ENCODE measurements around the gene MET. TPM values are rescaled to one million over a fixed set of nuclear protein-coding genes. Genes with fewer than 3 reads are reported as not detected.

MET gene
- 82.1 to 117 TPM (median 103 TPM) in 5 replicates for total RNA-seq (2022; extraction: Qiagen RNA extraction; ENCODE audit: low read depth)

DNA sequence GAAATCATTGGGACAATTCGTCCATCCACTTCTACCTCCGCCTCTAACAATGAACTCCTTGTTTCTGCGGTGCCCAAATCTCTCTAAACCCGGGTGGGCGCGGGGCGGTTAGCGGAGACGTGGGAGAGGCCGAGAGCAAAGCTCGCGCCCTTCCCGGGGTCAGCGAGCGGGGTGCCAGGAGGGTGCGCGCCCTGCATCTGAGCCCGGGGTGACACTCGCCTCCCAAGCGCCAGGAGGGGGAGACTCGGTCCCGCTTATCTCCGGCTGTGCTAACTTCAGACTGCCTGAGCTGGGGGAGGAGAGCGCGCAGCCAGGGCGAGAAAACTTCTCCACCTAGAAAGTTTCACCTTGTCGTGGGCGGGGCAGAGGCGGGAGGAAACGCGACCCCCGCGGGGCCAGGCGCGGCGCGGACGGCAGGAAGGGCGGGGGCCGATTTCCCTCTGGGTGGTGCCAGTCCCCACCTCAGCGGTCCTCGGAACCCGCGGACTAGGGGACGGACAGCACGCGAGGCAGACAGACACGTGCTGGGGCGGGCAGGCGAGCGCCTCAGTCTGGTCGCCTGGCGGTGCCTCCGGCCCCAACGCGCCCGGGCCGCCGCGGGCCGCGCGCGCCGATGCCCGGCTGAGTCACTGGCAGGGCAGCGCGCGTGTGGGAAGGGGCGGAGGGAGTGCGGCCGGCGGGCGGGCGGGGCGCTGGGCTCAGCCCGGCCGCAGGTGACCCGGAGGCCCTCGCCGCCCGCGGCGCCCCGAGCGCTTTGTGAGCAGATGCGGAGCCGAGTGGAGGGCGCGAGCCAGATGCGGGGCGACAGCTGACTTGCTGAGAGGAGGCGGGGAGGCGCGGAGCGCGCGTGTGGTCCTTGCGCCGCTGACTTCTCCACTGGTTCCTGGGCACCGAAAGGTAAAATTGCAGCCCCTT lies at the start of gene MET:
MET (plus strand) TSS at position 516 of the 915 bp plus-strand sequence. CDS start 26,889 bp downstream, outside the sequence.

Other genes with a start within 250 kb of the MET start
- 157 to 196 TPM (median 171 TPM) in 5 replicates for gene CAV2, start 172.5 kb upstream of the MET start, total RNA-seq (2022; extraction: Qiagen RNA extraction; ENCODE audit: low read depth)
- 400 to 482 TPM (median 451 TPM) in 5 replicates for gene CAV1, start 147.2 kb upstream of the MET start, total RNA-seq (2022; extraction: Qiagen RNA extraction; ENCODE audit: low read depth)
- gene CAPZA2, start 190.4 kb downstream of the MET start, total RNA-seq (2022; extraction: Qiagen RNA extraction; ENCODE audit: low read depth), result 109 to 174 TPM (median 121 TPM) in 5 replicates